Measurements from ENCODE around the gene UNC5C. TPM values are rescaled to one million over a fixed set of nuclear protein-coding genes. Genes with fewer than 3 reads are reported as not detected.

UNC5C gene
- total and polyA plus RNA-seq, 10 of the 15 experiments (the other 5 are each of a cell fraction or from before 2014, with no cell fraction given), result 0.02 to 2.0 (median 0.15) TPM; not detected in 1

- no peaks in the 10 kb centered on the region for H4K20me1 ChIP-seq (ENCODE audit: control insufficient read depth, insufficient read depth)
- intact Hi-C loops (cut with micrococcal nuclease; ENCODE audit: unreplicated experiment) (no loop called here), in situ Hi-C loops (cut with MboI) (no loop called here)
- H3K4me1 ChIP-seq (ENCODE audit: control insufficient read depth, insufficient read depth, low read length), result no peaks in the 10 kb centered on the region
- H2AFZ ChIP-seq (ENCODE audit: control insufficient read depth, low read depth, low read length), result no peak overlapping the region
- no peak overlapping the region for H3K9ac ChIP-seq (ENCODE audit: control insufficient read depth, insufficient read depth, low read length)
- ChIA-PET SMC1A (ENCODE audit: uncharacterized antibody, unreplicated experiment) (no interaction called here), CTCF (no interaction called here), POLR2A (no interaction called here), RAD21 (ENCODE audit: unreplicated experiment) (no interaction called here)
- no peaks in the 10 kb centered on the region for H3K9me3 ChIP-seq (replicated peaks; ENCODE audit: control insufficient read depth, insufficient read depth, low read length)
- H3K4me2 ChIP-seq (ENCODE audit: control insufficient read depth, insufficient read depth), result no peak overlapping the region
- WGBS (ENCODE audit: insufficient coverage, insufficient replicate concordance, low lambda C conversion rate, missing lambda C conversion rate), result 36% methylated on average over 10 of the region's 10 CpGs
- ATAC-seq (no peak), FAIRE-seq (no peak), DNase-seq (ENCODE audit: low read depth, low spot score) (no peak)
- no peaks in the 10 kb centered on the region for H3K27me3 ChIP-seq (replicated peaks in 1 of 2; ENCODE audit: control insufficient read depth in 2 of 2, insufficient read depth in 2 of 2, low read length in 1 of 2)
- no peak overlapping the region for H3K4me3 ChIP-seq
- no peaks in the 10 kb centered on the region for H3K79me2 ChIP-seq (ENCODE audit: control insufficient read depth, insufficient read depth, low read length)
- no TSS peak for BruUV-seq (replicated peaks)
- H3K27ac ChIP-seq (ENCODE audit: control insufficient read depth, insufficient read depth), result no peak overlapping the region
- no peaks in the 10 kb centered on the region for H3K36me3 ChIP-seq (ENCODE audit: control insufficient read depth in 2 of 2, insufficient read depth in 2 of 2, low read length in 1 of 2)
- TF ChIP-seq MAX (IDR thresholded peaks at IDR 0.05; ENCODE audit: low read depth, low read length), result no peak
- no peak for TF ChIP-seq RFX5 (IDR thresholded peaks at IDR 0.05; ENCODE audit: low read depth, low read length)
- no peak for TF ChIP-seq JUND (IDR thresholded peaks at IDR 0.05; ENCODE audit: low read depth, low read length)
- no peak for TF ChIP-seq ATF3 (IDR thresholded peaks at IDR 0.05; ENCODE audit: borderline replicate concordance, extremely low read depth, low read depth, low read length)
- TF ChIP-seq POLR2AphosphoS5 (IDR thresholded peaks at IDR 0.05; ENCODE audit: low read length), result no peak
- no peak for TF ChIP-seq SMAD1 (IDR thresholded peaks at IDR 0.05; ENCODE audit: low read depth, partially characterized antibody)
- TF ChIP-seq IKZF1 (conservative IDR thresholded peaks at IDR 0.05), result no peak
- no peak for TF ChIP-seq SUPT20H (IDR thresholded peaks at IDR 0.05; ENCODE audit: borderline replicate concordance, control insufficient read depth, low read depth, low read length)
- no peak for TF ChIP-seq ATF2 (IDR thresholded peaks at IDR 0.05; ENCODE audit: low read length)
- TF ChIP-seq RB1 (IDR thresholded peaks at IDR 0.05; ENCODE audit: borderline replicate concordance), result no peak
- TF ChIP-seq NFIC (IDR thresholded peaks at IDR 0.05; ENCODE audit: low read depth, low read length), result no peak
- TF ChIP-seq ZBTB40 (IDR thresholded peaks at IDR 0.05; ENCODE audit: borderline replicate concordance), result no peak
- TF ChIP-seq POLR2AphosphoS2 (IDR thresholded peaks at IDR 0.05; ENCODE audit: low read depth, low read length), result no peak
- no peak for TF ChIP-seq TARDBP (IDR thresholded peaks at IDR 0.05; ENCODE audit: borderline replicate concordance)
- no peak for TF ChIP-seq MEF2A (IDR thresholded peaks at IDR 0.05; ENCODE audit: insufficient read depth, low read depth, low read length)
- TF ChIP-seq SMC3 (IDR thresholded peaks at IDR 0.05; ENCODE audit: borderline replicate concordance, low read length), result no peak
- TF ChIP-seq ASH2L (IDR thresholded peaks at IDR 0.05; ENCODE audit: borderline replicate concordance, low read depth), result no peak
Measured at GRCh38 chr4:95180531-95181242, 368.1 kb downstream of the UNC5C start.

All from GM12878 (cell line).